Activated CD4-positive, alpha-beta T cell treated with anti-CD3 and anti-CD28 coated beads for 24 hours (primary cell): ENCODE results near the gene OR3A1.
"Not testable (repeated sequence)": the region's sequence is repeated elsewhere in the genome, so short reads cannot be mapped to it uniquely, and the experiment has no call there.

Source experiments
- DNase-seq, 2 donors: peaks; one replicate each; pipeline ENCODE4 v3.0.0-alpha.2; 2020; ENCODE audit warnings: low read depth in 2 of 2

The OR3A1 gene

GRCh38 chr17:3298260-3298659 lies at the start of gene OR3A1:
Gene OR3A1 (minus strand): TSS chr17:3298360. CDS start chr17:3292582, 5,778 bp downstream.
- no peak for DNase-seq

GRCh38 chr17:3342782-3343181 lies 44.6 kb upstream of the OR3A1 start:
- not testable (repeated sequence) for DNase-seq

GRCh38 chr17:3335876-3336275 lies 37.7 kb upstream of the OR3A1 start:
- no peak for DNase-seq

- no peak for DNase-seq
Observed at GRCh38 chr17:3318336-3318735, 20.2 kb upstream of the OR3A1 start.

GRCh38 chr17:3316836-3317235 lies 18.7 kb upstream of the OR3A1 start:
- no peak for DNase-seq

- no peak for DNase-seq
Observed at GRCh38 chr17:3308603-3309002, 10.4 kb upstream of the OR3A1 start.

- no peak for DNase-seq
Observed at GRCh38 chr17:3295632-3296031, 2.5 kb downstream of the OR3A1 start.

- not testable (repeated sequence) for DNase-seq
Observed at GRCh38 chr17:3293548-3293947, 4.6 kb downstream of the OR3A1 start.

GRCh38 chr17:3282901-3283300 lies 15.3 kb downstream of the OR3A1 start:
- DNase-seq: no peak

GRCh38 chr17:3276126-3276525 lies 22.0 kb downstream of the OR3A1 start:
- no peak for DNase-seq

GRCh38 chr17:3271072-3271848 lies 26.9 kb downstream of the OR3A1 start:
- DNase-seq: no peak

GRCh38 chr17:3260600-3260999 lies 37.6 kb downstream of the OR3A1 start:
- no peak for DNase-seq

GRCh38 chr17:3260163-3260562 lies 38.0 kb downstream of the OR3A1 start:
- DNase-seq: no peak

GRCh38 chr17:3256575-3256974 lies 41.6 kb downstream of the OR3A1 start:
- no peak for DNase-seq

GRCh38 chr17:3249013-3249412 lies 49.1 kb downstream of the OR3A1 start:
- not testable (repeated sequence) for DNase-seq

- not testable (repeated sequence) for DNase-seq
Observed at GRCh38 chr17:3244841-3245240, 53.3 kb downstream of the OR3A1 start.

- not testable (repeated sequence) for DNase-seq
Observed at GRCh38 chr17:3241044-3241443, 57.1 kb downstream of the OR3A1 start.
